Neutrophil (primary cell): ENCODE data around the gene WNT3.

Experiments
- H3K27ac ChIP-seq: fragments of 200-600 bp; sonication (generic); 2 replicates; pipeline ENCODE4 v1.5.1; 2016; ENCODE audit warnings: mild to moderate bottlenecking, moderate library complexity
- H3K27me3 ChIP-seq: fragments of 200-600 bp; sonication (generic); 2 replicates; pipeline ENCODE4 v1.6.0; 2016; ENCODE audit warnings: mild to moderate bottlenecking
- H3K36me3 ChIP-seq: fragments of 200-600 bp; sonication (generic); 2 replicates; pipeline ENCODE4 v1.5.1; 2017
- H3K4me1 ChIP-seq, 2 experiments: fragments of 200-600 bp in 1 of 2; sonication (generic) in 1 of 2; 1 replicate in 1 of 2; 2 replicates in 1 of 2; pipeline versions ENCODE4 v1.5.1 to v1.6.1; 2013 to 2016; ENCODE audit warnings: low read depth in 1 of 2, low read length in 1 of 2, mild to moderate bottlenecking in 1 of 2, moderate library complexity in 1 of 2; ENCODE audit not compliant: control insufficient read depth in 1 of 2, insufficient read depth in 1 of 2
- H3K4me3 ChIP-seq, 2 experiments: fragments of 200-600 bp in 1 of 2; sonication (generic) in 1 of 2; 1 replicate in 1 of 2; 2 replicates in 1 of 2; pipeline ENCODE4 v1.5.1; 2013 to 2016; ENCODE audit warnings: low read depth in 1 of 2, low read length in 1 of 2, mild to moderate bottlenecking in 1 of 2, moderate library complexity in 1 of 2
- H3K9me3 ChIP-seq: fragments of 200-600 bp; sonication (generic); 2 replicates; pipeline ENCODE4 v1.5.1; 2016
- TF ChIP-seq, protein P1 (sequence below): fragments of 200-600 bp; sonication (generic); IDR thresholded peaks from 2 replicates; pipeline ENCODE4 v1.5.1; 2016; ENCODE audit warnings: antibody characterized with exemption

The WNT3 gene

DNA sequence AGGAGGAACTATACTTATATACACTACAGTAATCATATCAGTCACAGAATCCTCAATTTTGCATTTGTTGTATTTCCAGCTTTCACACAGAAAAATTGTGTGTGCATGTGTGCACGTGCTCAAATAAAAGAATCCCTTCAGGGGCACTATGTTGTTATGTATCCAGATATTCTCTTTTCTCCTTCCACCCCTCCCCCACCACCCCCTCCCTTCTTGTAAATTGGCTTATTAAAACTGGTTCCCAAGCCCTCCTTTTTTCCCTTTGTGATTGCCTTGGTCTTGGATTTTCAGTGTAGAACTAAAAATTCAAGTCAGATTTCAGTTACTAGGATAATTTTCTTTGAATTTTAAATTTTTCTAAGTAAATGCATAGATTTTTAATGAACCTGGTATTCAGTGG is 86.3 kb downstream of the WNT3 start:
- Histone ChIP-seq H3K27ac (no peak overlapping the region), H3K36me3 (peaks cover 54% of the 10 kb centered on the region), H3K9me3 (no peaks in the 10 kb centered on the region), H3K27me3 (no peaks in the 10 kb centered on the region), H3K4me3 (no peak overlapping the region), H3K4me1 (peaks cover 0 to 4% of the 10 kb centered on the region in 2 experiments)
- TF ChIP-seq, protein P1, sequence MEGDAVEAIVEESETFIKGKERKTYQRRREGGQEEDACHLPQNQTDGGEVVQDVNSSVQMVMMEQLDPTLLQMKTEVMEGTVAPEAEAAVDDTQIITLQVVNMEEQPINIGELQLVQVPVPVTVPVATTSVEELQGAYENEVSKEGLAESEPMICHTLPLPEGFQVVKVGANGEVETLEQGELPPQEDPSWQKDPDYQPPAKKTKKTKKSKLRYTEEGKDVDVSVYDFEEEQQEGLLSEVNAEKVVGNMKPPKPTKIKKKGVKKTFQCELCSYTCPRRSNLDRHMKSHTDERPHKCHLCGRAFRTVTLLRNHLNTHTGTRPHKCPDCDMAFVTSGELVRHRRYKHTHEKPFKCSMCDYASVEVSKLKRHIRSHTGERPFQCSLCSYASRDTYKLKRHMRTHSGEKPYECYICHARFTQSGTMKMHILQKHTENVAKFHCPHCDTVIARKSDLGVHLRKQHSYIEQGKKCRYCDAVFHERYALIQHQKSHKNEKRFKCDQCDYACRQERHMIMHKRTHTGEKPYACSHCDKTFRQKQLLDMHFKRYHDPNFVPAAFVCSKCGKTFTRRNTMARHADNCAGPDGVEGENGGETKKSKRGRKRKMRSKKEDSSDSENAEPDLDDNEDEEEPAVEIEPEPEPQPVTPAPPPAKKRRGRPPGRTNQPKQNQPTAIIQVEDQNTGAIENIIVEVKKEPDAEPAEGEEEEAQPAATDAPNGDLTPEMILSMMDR, result no peak

DNA sequence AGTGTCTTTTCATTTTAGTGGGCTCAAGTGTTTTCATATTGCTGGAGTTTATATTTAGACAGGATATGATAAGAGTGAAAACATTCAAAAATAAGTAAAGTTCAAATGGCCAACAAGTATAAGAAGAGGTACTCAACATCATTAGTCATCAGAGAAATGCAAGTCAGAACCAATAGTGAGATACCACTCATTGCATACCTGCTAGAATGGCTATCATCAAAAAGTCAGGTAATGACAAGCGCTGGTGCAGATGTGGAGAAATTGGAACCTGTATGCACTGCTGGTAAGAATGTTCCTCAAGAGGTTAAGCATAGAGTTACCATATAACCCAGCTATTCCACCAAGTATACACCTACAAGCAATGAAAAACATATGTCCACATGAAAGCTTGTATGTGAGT is 87.8 kb downstream of the WNT3 start:
- no peak overlapping the region for H3K27ac ChIP-seq
- no peaks in the 10 kb centered on the region for H3K27me3 ChIP-seq
- no peak overlapping the region for H3K4me3 ChIP-seq
- H3K9me3 ChIP-seq, result no peaks in the 10 kb centered on the region
- H3K4me1 ChIP-seq, result no peaks in the 10 kb centered on the region
- TF ChIP-seq, protein P1, result no peak
- H3K36me3 ChIP-seq, result peaks cover 66% of the 10 kb centered on the region

DNA sequence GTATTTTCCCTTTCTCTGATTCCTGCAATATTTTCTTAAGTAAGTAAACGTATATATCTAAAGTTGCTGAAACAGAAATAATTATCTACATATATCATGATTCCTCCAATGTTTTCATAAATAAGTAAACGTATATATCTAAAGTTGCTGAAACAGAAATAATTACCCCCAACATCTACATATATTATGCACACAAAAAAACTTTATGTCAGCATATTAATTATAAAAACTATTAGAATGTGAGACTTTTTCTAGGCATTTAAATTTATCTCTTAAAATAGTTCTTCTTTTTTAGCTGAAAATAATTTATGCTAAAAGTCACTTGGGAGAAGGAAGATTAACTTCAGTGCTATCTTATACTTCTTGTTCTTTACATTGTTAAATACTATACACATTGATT is 88.5 kb downstream of the WNT3 start:
- Histone ChIP-seq H3K4me3 (no peak overlapping the region), H3K27me3 (no peaks in the 10 kb centered on the region), H3K27ac (no peak overlapping the region), H3K36me3 (peaks cover 66% of the 10 kb centered on the region), H3K4me1 (no peaks in the 10 kb centered on the region), H3K9me3 (no peaks in the 10 kb centered on the region)
- TF ChIP-seq, protein P1, result no peak

DNA sequence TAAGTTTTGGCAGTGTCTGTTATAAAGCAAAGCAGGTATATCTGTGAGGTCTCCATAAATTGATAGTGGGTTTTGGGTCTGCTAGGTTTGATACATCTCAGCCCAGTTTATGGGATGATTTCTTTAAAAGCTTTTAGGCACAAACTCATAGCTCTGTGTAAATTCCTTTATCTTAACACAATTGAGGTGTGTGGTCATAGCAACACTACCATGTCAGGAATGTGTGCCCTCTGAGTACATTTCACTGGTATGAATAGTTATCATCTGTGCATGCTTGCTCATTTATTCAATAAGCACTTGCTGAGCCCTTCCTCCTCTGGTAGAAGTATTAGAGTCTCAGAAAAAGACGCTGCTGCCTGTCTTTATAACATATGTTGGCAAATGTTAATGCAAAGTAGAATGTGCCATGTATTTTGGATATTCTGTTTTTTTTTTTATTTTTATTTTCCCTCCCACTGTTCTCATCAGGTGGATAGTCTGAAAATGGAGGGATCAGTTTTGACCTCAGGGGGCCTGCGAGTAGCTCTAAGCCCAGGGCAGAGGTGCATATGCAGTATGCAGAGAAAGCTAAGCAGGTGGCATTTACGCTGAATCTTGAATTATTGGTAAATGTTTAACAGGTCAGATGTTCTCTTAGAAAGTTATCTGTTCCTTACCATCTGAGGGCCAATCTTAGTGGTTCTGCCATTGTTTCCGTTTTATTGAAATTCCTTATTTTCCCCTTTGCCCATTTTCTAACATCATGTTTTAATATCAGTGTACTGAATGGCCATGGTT is 90.7 kb downstream of the WNT3 start:
- Histone ChIP-seq H3K9me3 (no peaks in the 10 kb centered on the region), H3K36me3 (peaks cover 65% of the 10 kb centered on the region), H3K4me1 (no peaks in the 10 kb centered on the region), H3K4me3 (no peak overlapping the region), H3K27me3 (no peaks in the 10 kb centered on the region), H3K27ac (no peak overlapping the region)
- TF ChIP-seq, protein P1, result no peak

DNA sequence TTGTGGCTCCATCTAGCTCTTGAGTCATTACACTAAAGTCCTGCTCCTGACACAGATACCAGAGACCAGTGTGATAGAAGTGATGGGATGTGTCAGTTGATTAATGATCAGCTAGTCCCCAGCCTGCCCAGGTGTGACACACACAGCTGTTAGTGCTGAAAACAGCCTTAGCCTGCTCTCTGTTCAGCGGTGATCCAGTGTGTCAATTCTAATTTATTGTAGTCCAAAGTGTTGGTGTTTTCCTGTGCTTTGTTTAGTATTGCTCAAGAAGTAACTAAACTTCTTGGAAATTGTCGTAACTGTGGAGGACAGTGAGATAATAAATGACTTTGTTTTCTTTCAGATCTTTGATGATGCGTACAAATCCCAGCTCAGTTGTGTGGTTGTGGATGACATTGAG is 92.3 kb downstream of the WNT3 start:
- Histone ChIP-seq H3K4me3 (no peak overlapping the region), H3K36me3 (peaks cover 68% of the 10 kb centered on the region), H3K4me1 (peaks cover 0 to under 1% of the 10 kb centered on the region in 2 experiments), H3K27me3 (no peaks in the 10 kb centered on the region), H3K27ac (no peak overlapping the region), H3K9me3 (no peaks in the 10 kb centered on the region)
- TF ChIP-seq, protein P1, result no peak
